HG03039 (cell line): ENCODE measurements around the gene PRR36.
"Not testable (repeated sequence)": the region's sequence is repeated elsewhere in the genome, so short reads cannot be mapped to it uniquely, and the experiment has no call there.

Source experiments
- ATAC-seq: cut with Tn5 transposase; IDR thresholded peaks from one replicate; pipeline ENCODE4 v1.9.1; 2021; ENCODE audit warnings: mild to moderate bottlenecking, moderate library complexity; ENCODE audit not compliant: unreplicated experiment

PRR36 gene

DNA sequence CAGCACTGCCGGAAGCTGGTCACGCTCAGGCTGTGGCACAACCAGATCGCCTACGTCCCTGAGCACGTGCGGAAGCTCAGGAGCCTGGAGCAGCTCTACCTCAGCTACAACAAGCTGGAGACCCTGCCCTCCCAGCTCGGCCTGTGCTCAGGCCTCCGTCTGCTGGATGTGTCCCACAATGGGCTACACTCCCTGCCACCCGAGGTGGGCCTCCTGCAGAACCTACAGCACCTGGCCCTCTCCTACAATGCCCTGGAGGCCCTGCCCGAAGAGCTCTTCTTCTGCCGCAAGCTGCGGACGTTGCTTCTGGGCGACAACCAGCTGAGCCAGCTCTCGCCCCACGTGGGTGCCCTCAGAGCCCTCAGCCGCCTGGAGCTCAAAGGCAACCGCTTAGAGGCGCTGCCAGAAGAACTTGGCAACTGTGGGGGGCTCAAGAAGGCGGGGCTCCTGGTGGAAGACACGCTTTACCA lies 26.2 kb upstream of the PRR36 start:
- ATAC-seq: no peak

DNA sequence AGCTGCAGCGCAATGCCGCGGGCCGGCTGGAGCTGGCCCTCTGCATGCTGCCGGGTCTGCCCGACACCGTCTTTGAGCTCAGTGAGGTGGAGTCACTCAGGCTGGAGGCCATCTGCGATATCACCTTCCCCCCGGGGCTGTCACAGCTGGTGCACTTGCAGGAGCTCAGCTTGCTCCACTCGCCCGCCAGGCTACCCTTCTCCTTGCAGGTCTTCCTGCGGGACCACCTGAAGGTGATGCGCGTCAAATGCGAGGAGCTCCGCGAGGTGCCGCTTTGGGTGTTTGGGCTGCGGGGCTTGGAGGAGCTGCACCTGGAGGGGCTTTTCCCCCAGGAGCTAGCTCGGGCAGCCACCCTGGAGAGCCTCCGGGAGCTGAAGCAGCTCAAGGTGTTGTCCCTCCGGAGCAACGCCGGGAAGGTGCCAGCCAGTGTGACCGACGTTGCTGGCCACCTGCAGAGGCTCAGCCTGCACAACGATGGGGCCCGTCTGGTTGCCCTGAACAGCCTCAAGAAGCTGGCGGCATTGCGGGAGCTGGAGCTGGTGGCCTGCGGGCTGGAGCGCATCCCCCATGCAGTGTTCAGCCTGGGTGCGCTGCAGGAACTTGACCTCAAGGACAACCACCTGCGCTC lies 25.7 kb upstream of the PRR36 start:
- ATAC-seq: no peak

DNA sequence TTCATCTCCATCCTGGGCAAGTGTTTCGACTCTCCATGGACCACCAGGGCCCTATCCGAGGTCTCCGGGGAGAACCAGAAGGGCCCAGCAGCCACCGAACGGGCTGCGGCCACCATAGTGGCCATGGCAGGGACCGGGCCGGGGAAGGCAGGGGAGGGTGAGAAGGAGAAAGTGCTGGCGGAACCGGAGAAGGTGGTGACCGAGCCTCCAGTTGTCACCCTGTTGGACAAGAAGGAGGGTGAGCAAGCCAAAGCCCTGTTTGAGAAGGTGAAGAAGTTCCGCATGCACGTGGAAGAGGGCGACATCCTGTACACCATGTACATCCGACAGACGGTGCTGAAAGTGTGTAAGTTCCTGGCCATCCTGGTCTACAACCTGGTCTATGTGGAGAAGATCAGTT lies 24.8 kb upstream of the PRR36 start:
- no peak for ATAC-seq

DNA sequence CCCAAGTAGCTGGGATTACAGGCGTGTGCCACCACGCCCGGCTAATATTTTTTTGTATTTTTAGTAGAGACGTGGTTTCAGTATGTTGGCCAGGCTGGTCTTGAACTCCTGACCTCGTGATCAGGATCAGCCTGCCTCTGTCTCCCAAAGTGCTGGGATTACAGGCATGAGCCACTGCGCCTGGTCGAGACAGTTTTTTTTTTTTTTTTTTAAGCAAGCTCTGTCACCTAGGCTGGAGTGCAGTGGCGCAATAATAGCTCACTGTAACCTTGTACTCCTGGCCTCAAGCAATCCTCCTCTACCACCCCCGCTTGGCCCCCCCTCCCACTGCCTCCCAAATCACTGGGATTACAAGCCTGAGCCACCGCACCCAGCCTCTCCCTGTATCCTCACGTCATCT lies 23.1 kb upstream of the PRR36 start:
- ATAC-seq: no peak

DNA sequence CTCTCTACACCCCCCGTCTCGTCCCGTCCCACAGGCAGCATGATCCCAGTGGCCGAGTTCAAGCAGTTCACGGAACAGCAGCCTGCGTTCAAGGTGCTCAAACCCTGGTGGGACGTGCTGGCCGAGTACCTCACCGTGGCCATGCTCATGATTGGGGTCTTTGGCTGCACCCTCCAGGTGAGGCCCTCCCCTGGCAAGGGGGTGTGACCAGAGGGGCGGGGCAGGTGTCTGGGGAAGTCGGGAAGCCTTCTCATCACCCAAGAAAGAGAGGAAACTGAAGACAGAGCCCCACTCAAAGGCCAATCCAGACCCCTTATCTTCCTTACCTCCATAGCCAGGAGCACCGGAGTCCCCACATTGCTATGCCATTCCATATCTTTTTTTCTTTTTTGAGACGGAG lies 21.4 kb upstream of the PRR36 start:
- no peak for ATAC-seq

DNA sequence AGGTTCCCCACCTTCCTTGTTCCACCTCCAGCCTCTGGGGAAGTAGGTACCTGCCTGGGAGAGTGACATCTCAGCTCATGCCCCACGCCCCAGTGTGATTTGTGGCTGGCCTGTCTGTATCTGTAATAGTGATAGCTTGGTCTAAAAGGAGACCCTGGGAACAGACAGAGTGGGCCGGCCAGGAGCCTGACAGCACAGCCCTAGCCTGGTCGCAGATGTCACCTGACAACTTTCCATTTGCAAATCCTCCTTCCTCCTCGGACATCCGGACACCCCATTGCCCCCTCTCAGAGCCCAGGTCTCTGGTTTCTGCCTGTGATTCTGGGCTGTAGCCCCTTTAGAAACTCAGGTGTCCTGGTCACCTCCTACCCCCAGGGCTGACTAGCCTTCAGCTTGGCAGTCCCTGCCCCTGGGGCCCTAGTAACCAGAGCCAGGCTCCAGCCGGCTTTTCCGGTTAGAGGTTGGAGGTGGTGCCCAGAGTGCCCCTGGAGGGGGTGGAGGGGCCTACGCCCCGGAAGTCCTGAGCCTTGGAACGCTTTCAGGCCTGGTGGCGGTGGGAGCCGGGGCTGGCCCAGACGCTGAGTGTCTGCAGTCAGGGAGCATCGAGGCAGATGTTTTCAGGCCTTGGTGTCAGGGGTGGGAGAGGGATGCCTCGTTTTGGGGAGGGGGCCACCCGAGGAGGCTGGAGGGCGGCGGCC lies 20.6 kb upstream of the PRR36 start:
- no peak for ATAC-seq

DNA sequence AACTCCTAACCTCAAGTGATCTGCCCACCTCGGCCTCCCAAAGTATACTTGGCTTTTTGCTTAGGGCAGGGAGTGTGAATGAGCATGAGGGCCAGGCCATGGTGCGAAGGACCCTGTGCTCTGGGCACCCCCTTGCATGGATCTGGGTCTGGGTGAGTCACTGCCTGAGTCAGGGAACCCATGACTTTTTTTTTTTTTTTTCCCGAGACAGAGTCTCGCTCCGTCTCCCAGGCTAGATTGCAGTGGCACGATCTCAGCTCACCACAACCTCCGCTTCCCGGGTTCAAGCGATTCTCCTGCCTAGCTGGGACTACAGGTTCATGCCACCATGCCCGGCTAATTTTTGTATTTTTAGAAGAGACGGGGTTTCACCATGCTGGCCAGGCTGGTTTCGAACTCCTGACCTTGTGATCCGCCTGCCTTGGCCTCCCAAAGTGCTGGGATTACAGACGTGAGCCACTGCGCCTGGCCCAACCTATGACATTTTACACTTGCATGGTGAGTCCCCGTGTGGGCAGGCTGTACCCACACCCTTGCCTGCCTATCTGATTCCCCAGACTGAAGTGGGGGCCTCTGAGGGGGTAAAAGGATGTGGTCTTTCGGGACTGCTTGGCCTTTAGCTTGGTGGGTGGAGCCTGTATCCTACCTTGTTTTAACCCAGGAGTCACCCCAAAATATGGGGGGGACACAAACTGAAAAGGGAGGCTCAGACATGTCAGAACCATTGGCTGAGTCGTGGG lies 19.3 kb upstream of the PRR36 start:
- not testable (repeated sequence) for ATAC-seq

DNA sequence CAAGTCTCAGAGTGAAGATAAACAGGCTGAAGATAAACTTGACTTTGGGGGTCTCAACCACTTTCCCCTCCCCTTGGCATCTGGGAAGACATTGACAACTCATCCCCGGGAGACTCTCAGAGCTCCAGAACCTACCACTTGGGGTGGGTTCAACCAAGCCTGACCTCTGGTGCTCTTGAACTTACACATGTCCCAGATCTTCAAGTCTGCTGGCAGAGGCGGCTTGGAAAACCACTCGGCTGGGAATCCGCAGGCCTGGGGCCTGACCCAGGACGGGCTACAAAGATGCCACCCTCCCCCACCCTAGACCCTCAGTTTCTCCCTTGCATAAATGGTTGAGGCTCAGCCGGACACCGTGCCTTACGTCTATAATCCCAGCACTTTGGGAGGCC lies 14.6 kb upstream of the PRR36 start:
- no peak for ATAC-seq

DNA sequence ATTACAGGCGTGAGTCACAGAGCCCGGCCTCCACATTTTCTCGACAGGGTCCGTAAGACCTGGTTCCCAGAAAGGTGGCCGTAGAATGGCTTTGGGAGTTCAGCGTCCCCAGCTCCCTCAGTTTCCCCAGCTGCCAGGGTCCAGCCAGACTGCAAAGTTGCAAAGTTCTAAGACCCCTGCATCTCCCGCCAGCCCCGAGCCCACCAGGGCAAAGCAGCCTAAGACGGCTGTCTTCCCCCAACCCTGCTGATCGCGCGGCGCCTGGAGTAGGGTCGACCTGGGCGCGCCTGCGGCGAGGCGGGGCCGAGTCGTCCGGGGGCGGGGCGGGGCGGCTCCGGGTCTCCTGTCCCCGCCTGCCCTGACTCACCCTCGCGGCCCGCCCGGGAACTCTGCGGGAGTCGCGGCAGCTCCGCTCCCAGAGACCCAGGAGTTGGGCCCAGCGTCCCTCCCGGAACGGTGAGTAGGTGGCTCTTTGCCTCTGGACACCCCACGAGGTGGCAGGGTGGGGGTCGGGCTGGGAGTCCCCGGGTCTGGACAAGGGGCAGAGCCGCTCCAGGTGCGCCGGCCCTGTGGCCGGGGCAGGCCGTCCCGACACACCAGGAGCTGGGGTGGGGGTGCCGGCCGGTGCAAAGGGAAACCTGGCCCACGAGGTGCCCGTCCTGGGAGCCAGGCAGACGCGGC lies 14.1 kb upstream of the PRR36 start, which contains the start of gene LRRC8E:
Gene LRRC8E, plus strand, starts transcription at position 366 of the 681 bp plus-strand sequence. CDS start 7,094 bp downstream, outside the sequence.
- no peak for ATAC-seq

DNA sequence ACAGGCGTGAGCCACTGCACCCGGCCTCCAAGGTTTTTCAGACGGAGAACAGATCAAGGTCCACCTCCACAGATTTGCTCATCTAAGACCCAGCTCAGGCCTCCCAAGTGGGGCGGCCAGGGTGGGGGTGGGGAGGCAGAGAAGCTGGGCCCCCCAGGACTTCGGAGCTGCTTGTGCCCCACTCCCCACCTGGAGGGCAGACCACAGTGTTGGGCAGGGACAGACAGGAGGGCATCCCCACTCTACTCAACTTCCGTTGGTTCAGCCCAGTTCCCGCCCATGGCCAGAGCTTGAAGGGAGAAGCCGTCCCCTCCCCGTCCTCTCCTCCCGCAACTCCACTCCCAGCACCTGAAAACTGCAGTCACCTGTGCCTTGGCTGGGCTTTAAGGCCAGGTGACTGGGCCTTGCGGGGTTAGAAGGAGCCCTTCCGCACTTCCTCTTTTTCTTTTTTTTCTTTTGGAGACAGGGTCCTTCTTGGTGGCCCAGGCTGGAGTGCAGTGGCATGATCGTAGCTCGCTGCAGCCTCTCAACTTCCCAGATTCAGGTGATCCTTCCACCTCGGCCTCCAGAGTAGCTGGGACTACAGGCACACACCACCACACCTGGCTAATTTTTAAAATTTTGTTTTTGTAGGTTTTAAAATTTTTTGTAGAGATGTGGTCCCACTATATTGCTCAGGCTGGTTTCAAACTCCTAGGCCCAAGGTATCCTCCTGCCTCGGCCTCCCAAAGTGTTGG lies 13.4 kb upstream of the PRR36 start:
- ATAC-seq: no peak

DNA sequence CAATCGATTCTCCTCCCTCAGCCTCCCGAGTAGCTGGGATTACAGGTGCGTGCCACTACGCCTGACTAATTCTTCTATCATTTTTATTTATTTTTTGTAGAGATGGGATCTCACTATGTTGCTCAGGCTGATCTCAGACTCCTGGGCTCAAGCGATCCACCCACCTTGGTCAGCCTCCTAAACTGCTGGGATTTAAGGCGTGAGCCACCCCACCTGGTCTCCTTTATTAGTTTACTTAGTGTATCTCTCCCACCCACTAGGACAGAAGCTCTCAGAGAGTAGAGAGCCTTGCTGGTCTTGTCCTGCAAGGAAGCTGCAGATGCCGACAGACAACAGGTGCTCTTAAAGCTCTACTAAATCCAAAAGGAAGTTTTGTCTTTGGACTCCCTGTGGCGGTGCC lies 11.6 kb upstream of the PRR36 start:
- no peak for ATAC-seq

DNA sequence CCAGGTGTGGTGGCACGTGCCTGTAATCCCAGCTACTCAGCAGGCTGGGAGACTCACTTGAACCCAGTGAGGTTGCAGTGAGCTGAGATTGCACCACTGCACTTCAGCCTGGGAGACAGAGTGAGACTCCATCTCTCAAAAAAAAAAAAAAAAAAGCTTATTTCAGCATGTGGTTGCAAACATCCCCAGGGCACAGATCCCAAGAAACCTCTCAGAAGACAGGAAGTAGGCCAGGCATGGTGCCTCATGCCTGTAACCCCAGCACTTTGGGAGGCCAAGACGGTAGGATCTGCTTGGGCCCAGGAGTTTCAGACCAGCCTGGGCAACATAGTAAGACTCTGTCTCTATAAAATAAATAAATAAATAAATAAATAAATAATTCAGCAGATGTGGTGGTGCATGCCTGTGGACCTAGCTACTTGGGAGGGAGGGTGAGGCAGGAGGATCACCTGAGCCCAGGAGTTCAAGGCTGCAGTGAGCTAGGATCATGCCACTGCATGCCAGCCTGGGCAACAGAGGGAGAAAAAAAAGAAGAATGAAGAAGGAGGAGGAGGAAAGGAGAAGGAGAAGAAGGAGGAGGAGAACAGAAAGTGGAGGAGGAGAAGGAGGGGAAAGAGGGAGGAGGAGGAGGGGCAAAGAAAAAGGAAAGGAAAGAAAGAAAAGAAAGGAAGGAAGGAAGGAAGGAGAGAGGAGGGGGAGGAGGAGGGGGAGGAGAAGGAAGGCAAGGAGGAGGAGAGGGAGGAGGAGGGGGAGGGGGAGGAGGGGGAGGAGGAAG lies 9.8 kb upstream of the PRR36 start:
- ATAC-seq: no peak

DNA sequence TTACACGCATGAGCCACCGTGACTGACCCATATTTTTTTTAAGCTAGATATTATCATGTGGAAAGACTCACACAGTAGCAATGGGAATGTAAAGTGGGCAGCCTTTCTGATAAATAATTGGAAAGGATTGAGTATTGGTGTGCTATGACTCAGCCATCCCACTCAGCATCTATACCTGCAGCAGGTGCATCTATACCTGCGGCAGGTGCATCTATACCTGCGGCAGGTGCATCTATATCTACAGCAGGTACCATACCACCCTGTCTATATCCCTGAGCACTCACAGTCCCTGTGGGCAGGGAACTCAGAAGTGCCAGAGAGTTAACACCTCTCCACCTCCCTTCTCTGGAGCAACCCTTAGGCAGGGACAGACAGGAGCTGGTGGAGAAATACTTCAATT lies 8.9 kb upstream of the PRR36 start:
- no peak for ATAC-seq

DNA sequence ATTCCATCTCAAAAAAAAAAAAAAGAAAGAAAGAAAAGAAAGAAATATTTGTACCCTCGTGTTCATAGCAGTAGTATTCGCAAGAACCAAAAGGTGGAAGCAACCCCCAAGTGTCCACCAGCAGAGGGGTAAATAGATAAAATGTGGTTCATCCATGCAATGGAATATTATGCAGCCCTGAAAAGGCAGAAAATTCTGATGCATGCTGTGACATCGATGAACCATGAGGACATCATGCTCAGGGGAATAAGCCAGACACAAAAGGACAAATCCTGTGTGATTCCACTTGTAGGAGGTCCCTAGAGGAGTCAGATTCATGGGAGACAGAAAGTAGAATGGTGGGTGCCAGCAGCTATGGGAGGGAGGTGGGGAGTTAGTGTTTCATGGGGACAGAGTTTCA lies 7.7 kb upstream of the PRR36 start:
- no peak for ATAC-seq

DNA sequence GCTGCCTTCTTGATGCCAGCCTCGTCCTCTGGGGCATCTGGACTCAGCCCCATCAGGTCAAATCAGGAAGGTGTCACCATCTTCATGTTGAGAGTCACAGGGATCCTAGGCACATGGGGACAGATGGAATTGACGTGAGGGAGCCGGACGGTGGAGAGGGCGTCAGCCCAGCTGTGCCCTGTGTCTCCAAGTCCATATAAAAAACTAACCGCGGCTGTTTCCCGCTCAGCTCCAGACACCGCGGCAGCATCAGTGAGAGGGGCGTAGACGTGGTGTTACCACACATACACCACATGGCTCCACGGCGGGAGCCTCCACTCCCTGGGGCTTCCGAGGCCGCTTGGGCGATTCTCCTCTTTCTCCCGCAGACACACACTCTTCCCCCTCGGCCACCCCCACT lies 5.6 kb upstream of the PRR36 start:
- ATAC-seq: no peak

DNA sequence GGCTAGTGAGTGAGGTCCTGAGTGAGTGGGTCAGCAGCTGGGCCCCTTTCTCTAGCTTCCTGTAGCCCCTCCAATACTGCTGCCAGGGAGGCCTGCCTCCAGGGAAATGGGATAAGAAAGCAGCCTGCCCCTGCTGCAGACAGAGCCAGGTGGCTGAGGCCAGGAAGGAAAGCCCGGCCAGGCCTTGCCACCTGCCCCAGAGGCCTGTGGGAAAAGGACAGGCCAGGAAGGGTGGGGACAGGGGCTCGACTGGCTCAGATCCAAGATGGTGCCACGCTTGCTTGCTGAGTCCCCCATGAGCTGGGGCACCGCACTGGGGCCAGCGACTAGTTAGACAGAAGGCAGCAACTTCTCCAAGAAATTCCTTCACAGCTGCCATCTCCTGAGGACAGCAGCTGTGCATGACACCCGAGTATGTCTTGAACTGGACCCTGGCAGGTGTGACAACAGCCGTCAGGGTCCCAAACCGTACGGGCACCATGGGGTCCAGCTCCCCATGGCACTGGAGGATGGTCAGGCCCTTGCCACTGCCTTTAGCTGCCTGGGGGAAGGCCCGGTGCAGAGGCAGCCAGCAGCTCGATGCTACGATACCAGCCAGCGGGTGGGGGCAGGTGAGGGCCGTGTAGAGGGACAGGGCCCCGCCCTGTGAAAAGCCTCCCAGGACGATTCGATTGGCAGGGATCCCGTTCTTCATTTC lies 5.1 kb upstream of the PRR36 start:
- no peak for ATAC-seq

DNA sequence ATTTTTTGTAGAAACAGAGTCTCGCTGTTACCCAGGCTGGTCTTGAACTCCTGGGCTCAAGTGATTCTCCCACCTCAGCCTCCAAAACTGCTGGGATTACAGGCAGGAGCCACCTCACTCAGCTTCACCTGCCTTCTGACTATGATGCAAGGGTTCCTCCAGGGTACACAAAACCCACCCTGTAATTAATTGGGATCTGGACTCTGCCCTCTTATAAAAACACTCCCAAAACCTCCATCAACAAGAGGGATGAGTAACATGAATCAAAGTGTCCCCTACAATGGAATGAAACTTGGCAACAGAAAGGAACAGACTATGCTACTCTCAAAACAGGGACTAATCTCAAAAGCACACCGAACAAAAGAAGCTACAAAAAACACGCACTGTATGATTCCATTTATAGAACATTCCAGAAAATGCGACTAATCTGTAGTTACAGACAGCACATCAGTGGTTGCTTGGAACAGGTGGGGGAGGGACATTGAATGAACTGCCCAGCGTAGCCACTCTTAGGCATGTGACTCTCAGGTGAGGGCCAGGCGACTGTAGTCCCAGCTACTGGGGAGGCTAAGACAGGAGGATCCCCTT lies 3.2 kb upstream of the PRR36 start:
- no peak for ATAC-seq

DNA sequence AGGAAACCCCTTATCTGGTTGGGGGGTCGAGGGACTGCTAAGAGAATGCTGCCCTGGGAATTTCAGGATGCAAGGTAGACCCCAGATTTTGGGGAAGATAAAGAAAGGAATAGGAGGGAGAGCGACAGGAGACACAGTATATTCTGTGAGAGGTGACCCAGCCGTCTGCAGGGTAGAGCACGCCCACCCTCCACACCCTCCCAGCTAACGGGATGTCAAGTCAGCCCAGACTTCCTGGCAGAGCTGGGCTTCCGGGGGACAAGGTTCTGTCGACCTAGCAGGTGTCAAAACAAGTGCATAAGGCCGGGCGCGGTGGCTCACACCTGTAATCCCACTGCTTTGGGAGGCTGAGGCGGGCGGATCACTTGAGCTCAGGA lies 695 bp upstream of the PRR36 start:
- ATAC-seq: no peak
